ENCODE results near the gene ZNF598.

DNA sequence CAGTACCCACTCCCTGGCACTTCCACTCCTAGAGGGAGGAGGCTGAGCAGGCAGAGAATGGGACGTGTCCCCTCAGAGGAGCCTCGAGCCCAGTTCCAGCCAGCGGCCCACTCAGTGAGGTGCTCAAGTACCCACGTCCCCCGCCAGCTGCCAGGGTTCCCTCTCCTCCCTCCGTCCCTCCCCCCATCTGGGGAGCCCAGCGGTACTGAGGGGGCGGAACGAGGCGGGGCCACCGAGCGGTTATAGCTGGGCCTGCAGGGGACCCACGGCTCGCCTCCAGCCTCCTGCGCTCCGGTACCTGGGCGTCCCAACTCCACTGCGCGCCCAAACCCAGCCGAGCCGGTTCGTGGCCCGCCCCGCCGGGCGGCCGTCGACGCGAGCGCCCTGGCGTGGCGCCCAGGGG is 9.9 kb upstream of the ZNF598 start, which contains the start of gene NPW:
- TF ChIP-seq GABPA (IDR thresholded peaks at IDR 0.05; ENCODE audit: low read depth, low read length) (no peak), GABPA (CRISPR knock-in tag; IDR thresholded peaks at IDR 0.05; ENCODE audit: low read depth) (no peak), TAF1 (CRISPR knock-in tag; IDR thresholded peaks at IDR 0.05) (no peak), SIN3A (IDR thresholded peaks at IDR 0.05; ENCODE audit: borderline replicate concordance, low read depth, low read length) (no peak), AGO2 (optimal IDR thresholded peaks at IDR 0.05; ENCODE audit: low read depth, low read length) (no peak), RELA (CRISPR knock-in tag; IDR thresholded peaks at IDR 0.05) (no peak), GTF2F1 (IDR thresholded peaks at IDR 0.05; ENCODE audit: low read length) (no peak), POLR2A (IDR thresholded peaks at IDR 0.05; ENCODE audit: insufficient read depth in 1 of 2, low read depth in 2 of 2, low read length in 2 of 2) (no peak)
- TF ChIP-seq, protein P1, sequence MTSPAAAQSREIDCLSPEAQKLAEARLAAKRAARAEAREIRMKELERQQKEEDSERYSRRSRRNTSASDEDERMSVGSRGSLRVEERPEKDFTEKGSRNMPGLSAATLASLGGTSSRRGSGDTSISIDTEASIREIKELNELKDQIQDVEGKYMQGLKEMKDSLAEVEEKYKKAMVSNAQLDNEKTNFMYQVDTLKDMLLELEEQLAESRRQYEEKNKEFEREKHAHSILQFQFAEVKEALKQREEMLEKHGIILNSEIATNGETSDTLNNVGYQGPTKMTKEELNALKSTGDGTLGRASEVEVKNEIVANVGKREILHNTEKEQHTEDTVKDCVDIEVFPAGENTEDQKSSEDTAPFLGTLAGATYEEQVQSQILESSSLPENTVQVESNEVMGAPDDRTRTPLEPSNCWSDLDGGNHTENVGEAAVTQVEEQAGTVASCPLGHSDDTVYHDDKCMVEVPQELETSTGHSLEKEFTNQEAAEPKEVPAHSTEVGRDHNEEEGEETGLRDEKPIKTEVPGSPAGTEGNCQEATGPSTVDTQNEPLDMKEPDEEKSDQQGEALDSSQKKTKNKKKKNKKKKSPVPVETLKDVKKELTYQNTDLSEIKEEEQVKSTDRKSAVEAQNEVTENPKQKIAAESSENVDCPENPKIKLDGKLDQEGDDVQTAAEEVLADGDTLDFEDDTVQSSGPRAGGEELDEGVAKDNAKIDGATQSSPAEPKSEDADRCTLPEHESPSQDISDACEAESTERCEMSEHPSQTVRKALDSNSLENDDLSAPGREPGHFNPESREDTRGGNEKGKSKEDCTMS (CRISPR knock-in tag; conservative IDR thresholded peaks at IDR 0.05): no peak
- TF ChIP-seq, protein P2, sequence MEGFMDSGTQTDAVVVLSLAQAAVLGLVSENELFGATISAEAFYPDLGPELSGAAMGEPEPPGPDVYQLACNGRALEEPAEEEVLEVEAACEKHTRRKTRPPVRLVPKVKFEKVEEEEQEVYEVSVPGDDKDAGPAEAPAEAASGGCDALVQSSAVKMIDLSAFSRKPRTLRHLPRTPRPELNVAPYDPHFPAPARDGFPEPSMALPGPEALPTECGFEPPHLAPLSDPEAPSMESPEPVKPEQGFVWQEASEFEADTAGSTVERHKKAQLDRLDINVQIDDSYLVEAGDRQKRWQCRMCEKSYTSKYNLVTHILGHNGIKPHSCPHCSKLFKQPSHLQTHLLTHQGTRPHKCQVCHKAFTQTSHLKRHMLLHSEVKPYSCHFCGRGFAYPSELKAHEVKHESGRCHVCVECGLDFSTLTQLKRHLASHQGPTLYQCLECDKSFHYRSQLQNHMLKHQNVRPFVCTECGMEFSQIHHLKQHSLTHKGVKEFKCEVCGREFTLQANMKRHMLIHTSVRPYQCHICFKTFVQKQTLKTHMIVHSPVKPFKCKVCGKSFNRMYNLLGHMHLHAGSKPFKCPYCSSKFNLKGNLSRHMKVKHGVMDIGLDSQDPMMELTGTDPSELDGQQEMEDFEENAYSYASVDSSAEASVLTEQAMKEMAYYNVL (CRISPR knock-in tag; IDR thresholded peaks at IDR 0.05; ENCODE audit: borderline replicate concordance): no peak
- TF ChIP-seq, protein P3, sequence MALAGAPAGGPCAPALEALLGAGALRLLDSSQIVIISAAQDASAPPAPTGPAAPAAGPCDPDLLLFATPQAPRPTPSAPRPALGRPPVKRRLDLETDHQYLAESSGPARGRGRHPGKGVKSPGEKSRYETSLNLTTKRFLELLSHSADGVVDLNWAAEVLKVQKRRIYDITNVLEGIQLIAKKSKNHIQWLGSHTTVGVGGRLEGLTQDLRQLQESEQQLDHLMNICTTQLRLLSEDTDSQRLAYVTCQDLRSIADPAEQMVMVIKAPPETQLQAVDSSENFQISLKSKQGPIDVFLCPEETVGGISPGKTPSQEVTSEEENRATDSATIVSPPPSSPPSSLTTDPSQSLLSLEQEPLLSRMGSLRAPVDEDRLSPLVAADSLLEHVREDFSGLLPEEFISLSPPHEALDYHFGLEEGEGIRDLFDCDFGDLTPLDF (CRISPR knock-in tag; IDR thresholded peaks at IDR 0.05): no peak
- TF ChIP-seq, protein P4, sequence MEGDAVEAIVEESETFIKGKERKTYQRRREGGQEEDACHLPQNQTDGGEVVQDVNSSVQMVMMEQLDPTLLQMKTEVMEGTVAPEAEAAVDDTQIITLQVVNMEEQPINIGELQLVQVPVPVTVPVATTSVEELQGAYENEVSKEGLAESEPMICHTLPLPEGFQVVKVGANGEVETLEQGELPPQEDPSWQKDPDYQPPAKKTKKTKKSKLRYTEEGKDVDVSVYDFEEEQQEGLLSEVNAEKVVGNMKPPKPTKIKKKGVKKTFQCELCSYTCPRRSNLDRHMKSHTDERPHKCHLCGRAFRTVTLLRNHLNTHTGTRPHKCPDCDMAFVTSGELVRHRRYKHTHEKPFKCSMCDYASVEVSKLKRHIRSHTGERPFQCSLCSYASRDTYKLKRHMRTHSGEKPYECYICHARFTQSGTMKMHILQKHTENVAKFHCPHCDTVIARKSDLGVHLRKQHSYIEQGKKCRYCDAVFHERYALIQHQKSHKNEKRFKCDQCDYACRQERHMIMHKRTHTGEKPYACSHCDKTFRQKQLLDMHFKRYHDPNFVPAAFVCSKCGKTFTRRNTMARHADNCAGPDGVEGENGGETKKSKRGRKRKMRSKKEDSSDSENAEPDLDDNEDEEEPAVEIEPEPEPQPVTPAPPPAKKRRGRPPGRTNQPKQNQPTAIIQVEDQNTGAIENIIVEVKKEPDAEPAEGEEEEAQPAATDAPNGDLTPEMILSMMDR (CRISPR knock-in tag; IDR thresholded peaks at IDR 0.05): no peak

Data from HepG2 (cell line).